Upper lobe of left lung (tissue), 4 donors: ENCODE measurements around the gene CSNK1G3.

ENCODE experiments used
- CTCF ChIP-seq, 6 experiments: fragments of 450-650 bp in 4 of 6; fragments of 200-600 bp in 2 of 6; sonication (generic) in 2 of 6; IDR thresholded peaks; one replicate each; pipeline ENCODE4 v1.5.1; 2016 to 2019; ENCODE audit warnings: antibody characterized with exemption in 6 of 6
- EP300 ChIP-seq, 4 donors: sonication (generic); formaldehyde crosslinking; IDR thresholded peaks; one replicate each; pipeline ENCODE4 v1.5.1; 2017; ENCODE audit warnings: antibody characterized with exemption in 4 of 4, control low read depth in 2 of 4
- POLR2A ChIP-seq, 4 donors: fragments of 450-650 bp; IDR thresholded peaks; one replicate each; pipeline ENCODE4 v1.5.1; 2016 to 2017; ENCODE audit warnings: antibody characterized with exemption in 4 of 4, mild to moderate bottlenecking in 2 of 4
- POLR2AphosphoS5 ChIP-seq, 2 donors: sonication (generic); formaldehyde crosslinking; IDR thresholded peaks; one replicate each; pipeline ENCODE4 v1.5.1; 2017; ENCODE audit warnings: antibody characterized with exemption in 2 of 2

- TF ChIP-seq CTCF (IDR thresholded peaks at IDR 0.05) (no peak), POLR2A (IDR thresholded peaks at IDR 0.05) (no peak), EP300 (IDR thresholded peaks at IDR 0.05) (no peak), POLR2AphosphoS5 (IDR thresholded peaks at IDR 0.05) (no peak)
Observed at GRCh38 chr5:123535648-123536047, 23.7 kb downstream of the CSNK1G3 start.
